Loucy (cell line): ENCODE results near the gene GSK3B.

Experiments used
- H2AFZ ChIP-seq: fragments of 200-600 bp; sonication (generic); 2 replicates; pipeline ENCODE4 v1.6.0; 2016; ENCODE audit warnings: antibody characterized with exemption, mild to moderate bottlenecking, low read length, moderate library complexity
- H3F3A ChIP-seq: fragments of 200-600 bp; 2 replicates; pipeline ENCODE4 v1.6.0; 2016; ENCODE audit warnings: antibody characterized with exemption, low read depth, mild to moderate bottlenecking
- H3K27me3 ChIP-seq: fragments of 200-600 bp; sonication (generic); 2 replicates; pipeline ENCODE4 v1.6.1; 2014; ENCODE audit warnings: low read length, mild to moderate bottlenecking; ENCODE audit not compliant: insufficient read depth, poor library complexity, severe bottlenecking
- H3K36me3 ChIP-seq: fragments of 200-600 bp; sonication (generic); 2 replicates; pipeline ENCODE4 v1.6.1; 2016; ENCODE audit warnings: low read length; ENCODE audit not compliant: insufficient read depth
- H3K4me1 ChIP-seq: fragments of 200-600 bp; sonication (generic); 2 replicates; pipeline ENCODE4 v1.5.1; 2014; ENCODE audit warnings: low read length, mild to moderate bottlenecking; ENCODE audit not compliant: insufficient read depth, poor library complexity, severe bottlenecking
- H3K4me2 ChIP-seq: fragments of 200-600 bp; sonication (generic); 2 replicates; pipeline ENCODE4 v1.6.0; 2014; ENCODE audit warnings: antibody characterized with exemption, low read length, low read depth, mild to moderate bottlenecking; ENCODE audit not compliant: poor library complexity, severe bottlenecking
- H3K4me3 ChIP-seq: fragments of 200-600 bp; sonication (generic); 2 replicates; pipeline ENCODE4 v1.5.1; 2014; ENCODE audit warnings: low read length, mild to moderate bottlenecking, mixed read lengths; ENCODE audit not compliant: poor library complexity, severe bottlenecking
- H3K79me2 ChIP-seq: fragments of 200-600 bp; sonication (generic); 2 replicates; pipeline ENCODE4 v1.6.1; 2014; ENCODE audit warnings: low read length; ENCODE audit not compliant: insufficient read depth
- H3K9ac ChIP-seq: fragments of 200-600 bp; sonication (generic); 2 replicates; pipeline ENCODE4 v1.6.0; 2014; ENCODE audit warnings: mild to moderate bottlenecking, low read depth, low read length, moderate library complexity; ENCODE audit not compliant: poor library complexity, severe bottlenecking
- H3K9me2 ChIP-seq: fragments of 200-600 bp; sonication (generic); replicated peaks from 2 replicates; pipeline ENCODE4 v1.6.1; 2016; ENCODE audit warnings: low read depth, low read length, mixed read lengths
- H3K9me3 ChIP-seq: fragments of 200-600 bp; sonication (generic); 2 replicates; pipeline ENCODE4 v1.6.1; 2014; ENCODE audit warnings: mild to moderate bottlenecking, antibody characterized with exemption, low read length, low read depth; ENCODE audit not compliant: insufficient read depth
- H4K20me1 ChIP-seq: fragments of 200-600 bp; sonication (generic); 2 replicates; pipeline ENCODE4 v1.6.0; 2014; ENCODE audit warnings: antibody characterized with exemption, low read length, mild to moderate bottlenecking; ENCODE audit not compliant: insufficient read depth, poor library complexity, severe bottlenecking
- EZH2phosphoT487 ChIP-seq: fragments of 200-600 bp; IDR thresholded peaks from 2 replicates; pipeline ENCODE4 v1.6.1; 2018; ENCODE audit warnings: antibody characterized with exemption, mild to moderate bottlenecking, moderate library complexity, borderline replicate concordance
- TF ChIP-seq, protein P1 (sequence below): fragments of 200-600 bp; sonication (generic); conservative IDR thresholded peaks from 2 replicates; pipeline ENCODE4 v1.5.1; 2014; ENCODE audit warnings: mild to moderate bottlenecking, antibody characterized with exemption, low read length

Gene GSK3B

GRCh38 chr3:120064641-120065040 lies 29.6 kb downstream of the GSK3B start:
- Histone ChIP-seq H3K4me3 (no peak overlapping the region), H3K79me2 (peaks cover 100% of the 10 kb centered on the region), H3K4me2 (no peak overlapping the region), H3K27me3 (no peaks in the 10 kb centered on the region), H3K4me1 (peaks cover 3% of the 10 kb centered on the region), H3K9ac (no peak overlapping the region), H2AFZ (no peak overlapping the region), H3K36me3 (no peaks in the 10 kb centered on the region; the same call in 1 of the 2 replicates), H3K9me2 (no peaks in the 10 kb centered on the region), H4K20me1 (peaks cover 96% of the 10 kb centered on the region), H3K9me3 (no peaks in the 10 kb centered on the region), H3F3A (no peaks in the 10 kb centered on the region)
- TF ChIP-seq, protein P1, sequence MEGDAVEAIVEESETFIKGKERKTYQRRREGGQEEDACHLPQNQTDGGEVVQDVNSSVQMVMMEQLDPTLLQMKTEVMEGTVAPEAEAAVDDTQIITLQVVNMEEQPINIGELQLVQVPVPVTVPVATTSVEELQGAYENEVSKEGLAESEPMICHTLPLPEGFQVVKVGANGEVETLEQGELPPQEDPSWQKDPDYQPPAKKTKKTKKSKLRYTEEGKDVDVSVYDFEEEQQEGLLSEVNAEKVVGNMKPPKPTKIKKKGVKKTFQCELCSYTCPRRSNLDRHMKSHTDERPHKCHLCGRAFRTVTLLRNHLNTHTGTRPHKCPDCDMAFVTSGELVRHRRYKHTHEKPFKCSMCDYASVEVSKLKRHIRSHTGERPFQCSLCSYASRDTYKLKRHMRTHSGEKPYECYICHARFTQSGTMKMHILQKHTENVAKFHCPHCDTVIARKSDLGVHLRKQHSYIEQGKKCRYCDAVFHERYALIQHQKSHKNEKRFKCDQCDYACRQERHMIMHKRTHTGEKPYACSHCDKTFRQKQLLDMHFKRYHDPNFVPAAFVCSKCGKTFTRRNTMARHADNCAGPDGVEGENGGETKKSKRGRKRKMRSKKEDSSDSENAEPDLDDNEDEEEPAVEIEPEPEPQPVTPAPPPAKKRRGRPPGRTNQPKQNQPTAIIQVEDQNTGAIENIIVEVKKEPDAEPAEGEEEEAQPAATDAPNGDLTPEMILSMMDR: no peak
- TF ChIP-seq EZH2phosphoT487: no peak

GRCh38 chr3:120062474-120062873 lies 31.8 kb downstream of the GSK3B start:
- peaks cover 100% of the 10 kb centered on the region for H4K20me1 ChIP-seq
- H3K9me2 ChIP-seq: no peaks in the 10 kb centered on the region
- H3K4me1 ChIP-seq: peaks cover 3% of the 10 kb centered on the region
- H3K9me3 ChIP-seq: no peaks in the 10 kb centered on the region
- H3K27me3 ChIP-seq: no peaks in the 10 kb centered on the region
- no peak overlapping the region for H3K9ac ChIP-seq
- H3K4me3 ChIP-seq: no peak overlapping the region
- H2AFZ ChIP-seq: no peak overlapping the region
- no peak overlapping the region for H3K4me2 ChIP-seq
- H3K36me3 ChIP-seq: peaks cover 4% of the 10 kb centered on the region; the same call in 1 of the 2 replicates
- TF ChIP-seq, protein P1: no peak
- no peak for TF ChIP-seq EZH2phosphoT487
- peaks cover 100% of the 10 kb centered on the region for H3K79me2 ChIP-seq
- no peaks in the 10 kb centered on the region for H3F3A ChIP-seq

DNA sequence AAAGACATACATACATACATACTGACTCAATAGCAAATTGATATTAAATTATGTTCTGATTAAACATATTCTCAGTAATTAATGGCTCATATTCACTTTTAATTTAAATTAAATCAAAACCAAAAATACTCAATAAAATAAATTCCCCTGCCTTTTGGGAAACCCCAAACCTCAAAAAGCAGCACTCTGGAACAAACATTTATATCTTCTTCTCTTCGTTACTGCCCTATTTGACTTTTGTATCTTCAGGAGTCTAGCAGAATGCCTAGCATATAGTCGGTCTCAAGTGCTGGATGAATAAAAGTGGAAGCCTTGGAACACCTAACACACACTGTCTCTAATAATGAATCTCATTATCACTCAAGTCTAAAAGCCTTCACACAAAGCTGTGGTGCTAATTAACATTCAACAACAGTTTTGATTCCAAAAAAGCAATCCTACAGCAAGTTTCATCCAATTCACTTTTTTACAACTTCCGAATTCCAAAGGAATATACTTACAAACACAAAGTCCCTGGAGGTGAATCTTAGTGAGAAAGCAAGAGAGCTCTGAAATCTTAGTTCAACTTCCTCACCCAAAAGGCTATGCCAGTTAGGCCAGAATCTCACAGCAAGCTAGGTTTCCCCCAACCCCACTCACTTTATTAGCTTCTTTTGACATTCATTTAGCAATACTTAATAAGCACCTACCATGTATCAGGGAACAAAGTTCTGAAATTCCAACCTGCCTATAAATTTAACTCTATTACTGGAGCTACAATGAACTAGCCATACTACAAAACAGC lies 35.0 kb downstream of the GSK3B start:
- H3K9me3 ChIP-seq: no peaks in the 10 kb centered on the region
- H3K27me3 ChIP-seq: no peaks in the 10 kb centered on the region
- peaks cover 100% of the 10 kb centered on the region for H3K79me2 ChIP-seq
- peaks cover 9% of the 10 kb centered on the region; the same call in 1 of the 2 replicates for H3K36me3 ChIP-seq
- no peak overlapping the region for H2AFZ ChIP-seq
- H3K9me2 ChIP-seq: no peaks in the 10 kb centered on the region
- no peaks in the 10 kb centered on the region for H3F3A ChIP-seq
- H3K9ac ChIP-seq: no peak overlapping the region
- TF ChIP-seq, protein P1: no peak
- no peak for TF ChIP-seq EZH2phosphoT487
- peaks cover 99% of the 10 kb centered on the region for H4K20me1 ChIP-seq
- no peak overlapping the region for H3K4me2 ChIP-seq
- no peak overlapping the region for H3K4me3 ChIP-seq
- no peaks in the 10 kb centered on the region for H3K4me1 ChIP-seq
